Measurements from ENCODE around the gene GPC2.
A peak's percentile ranks its signal among the peaks of the same experiment; 100 is the strongest.

The GPC2 gene

GRCh38 chr7:100176096-100177044 is 811 bp downstream of the GPC2 start:
- H3K9ac ChIP-seq (ENCODE audit: low read length), result peak overlapping the region; percentile 90
- H3K4me1 ChIP-seq (ENCODE audit: control insufficient read depth, low read depth, low read length), result peaks cover 6% of the 10 kb centered on the region

GRCh38 chr7:100175296-100175935 is 1.8 kb downstream of the GPC2 start:
- Histone ChIP-seq H3K4me1 (ENCODE audit: control insufficient read depth, low read depth, low read length) (peaks cover 11% of the 10 kb centered on the region), H3K36me3 (ENCODE audit: control insufficient read depth, low read depth, low read length) (no peaks in the 10 kb centered on the region), H3K9ac (ENCODE audit: low read length) (no peak overlapping the region), H3K27me3 (ENCODE audit: control insufficient read depth, insufficient read depth, low read length) (peaks cover 13% of the 10 kb centered on the region), H3K4me3 (ENCODE audit: low read length) (no peak overlapping the region), H3K27ac (ENCODE audit: low read length) (no peak overlapping the region), H3K9me3 (ENCODE audit: control insufficient read depth, low read depth, low read length) (no peaks in the 10 kb centered on the region)

More at GRCh38 chr7:100176096-100177044, 811 bp downstream of the GPC2 start:
- Histone ChIP-seq H3K27me3 (ENCODE audit: control insufficient read depth, insufficient read depth, low read length) (peaks cover 13% of the 10 kb centered on the region), H3K4me3 (ENCODE audit: low read length) (peak overlapping the region; percentile 89), H3K27ac (ENCODE audit: low read length) (no peak overlapping the region), H3K9me3 (ENCODE audit: control insufficient read depth, low read depth, low read length) (no peaks in the 10 kb centered on the region), H3K36me3 (ENCODE audit: control insufficient read depth, low read depth, low read length) (no peaks in the 10 kb centered on the region)

DNA sequence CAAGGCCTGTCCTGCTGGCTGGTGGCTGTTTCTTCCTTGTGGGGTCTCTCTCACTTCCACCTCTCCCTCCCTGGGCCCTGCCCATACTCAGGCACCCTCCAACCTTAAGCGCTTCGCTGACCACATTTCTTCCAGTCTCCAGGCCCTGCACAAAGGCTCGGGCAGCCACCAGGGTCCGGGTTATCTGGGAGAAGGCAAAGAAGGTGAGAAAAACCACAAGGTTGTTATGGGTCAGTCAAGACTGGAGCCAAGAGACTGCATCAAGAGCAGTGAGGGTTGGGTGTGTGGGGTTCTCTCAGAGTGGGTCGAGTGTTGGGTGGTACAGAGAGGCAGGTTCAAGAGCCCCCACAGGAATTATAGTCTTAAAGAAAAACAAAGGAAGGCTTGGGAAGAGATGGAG is 2.6 kb downstream of the GPC2 start:
- Histone ChIP-seq H3K4me1 (ENCODE audit: control insufficient read depth, low read depth, low read length) (peaks cover 17% of the 10 kb centered on the region), H3K27me3 (ENCODE audit: control insufficient read depth, insufficient read depth, low read length) (peaks cover 13% of the 10 kb centered on the region), H3K9me3 (ENCODE audit: control insufficient read depth, low read depth, low read length) (no peaks in the 10 kb centered on the region), H3K27ac (ENCODE audit: low read length) (no peak overlapping the region), H3K36me3 (ENCODE audit: control insufficient read depth, low read depth, low read length) (no peaks in the 10 kb centered on the region), H3K9ac (ENCODE audit: low read length) (no peak overlapping the region), H3K4me3 (ENCODE audit: low read length) (no peak overlapping the region)

GRCh38 chr7:100173806-100174495 is 3.2 kb downstream of the GPC2 start:
- Histone ChIP-seq H3K27me3 (ENCODE audit: control insufficient read depth, insufficient read depth, low read length) (peaks cover 13% of the 10 kb centered on the region), H3K27ac (ENCODE audit: low read length) (no peak overlapping the region), H3K4me3 (ENCODE audit: low read length) (no peak overlapping the region), H3K9me3 (ENCODE audit: control insufficient read depth, low read depth, low read length) (no peaks in the 10 kb centered on the region), H3K9ac (ENCODE audit: low read length) (no peak overlapping the region), H3K36me3 (ENCODE audit: control insufficient read depth, low read depth, low read length) (no peaks in the 10 kb centered on the region), H3K4me1 (ENCODE audit: control insufficient read depth, low read depth, low read length) (peaks cover 21% of the 10 kb centered on the region)

DNA sequence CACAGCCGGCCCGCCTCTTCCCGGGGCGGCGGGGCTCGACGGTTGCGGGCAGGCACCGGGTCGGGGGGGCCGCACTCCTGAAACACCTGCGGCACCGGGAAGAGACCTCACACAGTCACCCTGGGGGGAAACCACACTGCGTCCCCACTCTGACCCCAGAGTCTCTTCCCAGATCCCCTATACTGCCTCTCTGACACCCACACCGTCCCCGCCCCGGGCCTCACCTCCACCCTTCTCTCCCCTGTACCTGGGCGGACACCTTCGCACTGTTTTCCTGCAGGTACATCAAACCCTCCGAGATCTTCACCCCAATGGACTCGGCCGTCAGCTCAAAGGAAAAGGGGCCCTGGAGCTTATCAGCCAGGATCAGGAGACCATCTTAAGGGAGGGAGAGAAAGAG is 5.3 kb downstream of the GPC2 start:
- peak overlapping the region; percentile 47 for H3K4me3 ChIP-seq (ENCODE audit: low read length)

GRCh38 chr7:100171087-100171681 is 6.0 kb downstream of the GPC2 start:
- H3K4me3 ChIP-seq (ENCODE audit: low read length), result peak overlapping the region; percentile 60
- H3K4me1 ChIP-seq (ENCODE audit: control insufficient read depth, low read depth, low read length), result peaks cover 29% of the 10 kb centered on the region
- H3K9me3 ChIP-seq (ENCODE audit: control insufficient read depth, low read depth, low read length), result no peaks in the 10 kb centered on the region

More for the DNA sequence above, 5.3 kb downstream of the GPC2 start:
- H3K4me1 ChIP-seq (ENCODE audit: control insufficient read depth, low read depth, low read length), result peaks cover 32% of the 10 kb centered on the region
- no peak overlapping the region for H3K27ac ChIP-seq (ENCODE audit: low read length)
- H3K9me3 ChIP-seq (ENCODE audit: control insufficient read depth, low read depth, low read length), result no peaks in the 10 kb centered on the region
- peaks cover 14% of the 10 kb centered on the region for H3K27me3 ChIP-seq (ENCODE audit: control insufficient read depth, insufficient read depth, low read length)
- no peaks in the 10 kb centered on the region for H3K36me3 ChIP-seq (ENCODE audit: control insufficient read depth, low read depth, low read length)
- no peak overlapping the region for H3K9ac ChIP-seq (ENCODE audit: low read length)

GRCh38 chr7:100170101-100170897 is 6.9 kb downstream of the GPC2 start:
- Histone ChIP-seq H3K9ac (ENCODE audit: low read length) (no peak overlapping the region), H3K4me3 (ENCODE audit: low read length) (peak overlapping the region; percentile 60), H3K9me3 (ENCODE audit: control insufficient read depth, low read depth, low read length) (no peaks in the 10 kb centered on the region), H3K27ac (ENCODE audit: low read length) (no peak overlapping the region), H3K27me3 (ENCODE audit: control insufficient read depth, insufficient read depth, low read length) (peaks cover 19% of the 10 kb centered on the region), H3K4me1 (ENCODE audit: control insufficient read depth, low read depth, low read length) (peaks cover 29% of the 10 kb centered on the region), H3K36me3 (ENCODE audit: control insufficient read depth, low read depth, low read length) (no peaks in the 10 kb centered on the region)

More at GRCh38 chr7:100171087-100171681, 6.0 kb downstream of the GPC2 start:
- Histone ChIP-seq H3K27me3 (ENCODE audit: control insufficient read depth, insufficient read depth, low read length) (peaks cover 19% of the 10 kb centered on the region), H3K9ac (ENCODE audit: low read length) (no peak overlapping the region), H3K27ac (ENCODE audit: low read length) (no peak overlapping the region), H3K36me3 (ENCODE audit: control insufficient read depth, low read depth, low read length) (no peaks in the 10 kb centered on the region)

DNA sequence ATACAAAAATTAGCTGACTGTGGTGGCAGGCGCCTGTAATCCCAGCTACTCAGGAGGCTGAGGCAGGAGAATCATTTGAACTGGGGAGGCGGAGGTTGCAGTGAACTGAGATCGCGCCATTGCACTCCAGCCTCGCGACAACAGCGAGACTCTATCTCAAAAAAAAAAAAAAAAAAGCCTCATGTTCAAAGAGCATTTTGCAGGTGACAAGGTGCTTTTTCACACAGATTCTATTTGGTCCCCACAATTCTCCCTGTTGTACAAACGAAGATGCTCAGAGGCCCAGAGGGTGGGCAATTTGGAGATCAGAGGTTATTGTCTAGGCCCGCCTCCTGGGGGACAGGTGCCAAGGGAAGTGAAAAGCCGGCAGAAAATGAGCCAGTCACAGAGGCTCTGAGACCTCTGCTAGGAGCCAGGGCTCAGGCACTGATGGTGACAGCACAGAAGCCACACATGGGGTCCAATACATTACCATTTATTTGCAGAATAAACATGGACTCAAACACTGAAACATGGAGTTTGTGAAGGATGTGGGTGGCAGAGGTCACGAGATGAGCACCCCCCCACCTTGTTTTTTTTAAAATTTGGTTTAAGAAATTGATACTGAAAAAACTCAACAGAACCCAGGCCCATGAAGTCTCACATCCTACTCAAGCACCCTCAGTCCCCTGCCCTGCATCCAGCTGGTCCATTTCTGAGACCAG is 7.9 kb downstream of the GPC2 start:
- no peaks in the 10 kb centered on the region for H3K9me3 ChIP-seq (ENCODE audit: control insufficient read depth, low read depth, low read length)

DNA sequence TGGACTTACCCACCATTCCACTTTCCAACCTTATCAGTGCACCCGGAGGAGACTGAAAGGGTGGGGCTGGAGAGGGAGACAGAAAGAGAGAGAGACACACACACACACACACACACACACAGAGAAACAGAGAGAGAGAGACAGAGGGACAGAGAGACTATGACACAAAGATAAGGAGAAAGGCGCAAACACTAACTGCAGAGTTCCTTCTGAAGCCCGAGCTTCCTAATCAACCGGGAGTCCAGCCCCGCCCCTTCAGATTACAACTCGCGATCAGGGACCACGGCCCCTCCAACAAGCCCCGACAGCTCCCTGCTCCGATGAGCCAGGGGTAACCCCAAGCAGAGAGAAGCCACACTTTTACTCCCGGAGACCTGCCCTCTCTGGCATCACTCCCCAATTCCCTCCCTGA is 9.3 kb downstream of the GPC2 start:
- no peaks in the 10 kb centered on the region for H3K36me3 ChIP-seq (ENCODE audit: control insufficient read depth, low read depth, low read length)
- H3K4me3 ChIP-seq (ENCODE audit: low read length), result peak overlapping the region; percentile 81
- peaks cover 29% of the 10 kb centered on the region for H3K4me1 ChIP-seq (ENCODE audit: control insufficient read depth, low read depth, low read length)
- peaks cover 19% of the 10 kb centered on the region for H3K27me3 ChIP-seq (ENCODE audit: control insufficient read depth, insufficient read depth, low read length)
- no peaks in the 10 kb centered on the region for H3K9me3 ChIP-seq (ENCODE audit: control insufficient read depth, low read depth, low read length)
- no peak overlapping the region for H3K27ac ChIP-seq (ENCODE audit: low read length)
- H3K9ac ChIP-seq (ENCODE audit: low read length), result peak overlapping the region; percentile 42

More for the DNA sequence above, 7.9 kb downstream of the GPC2 start:
- Histone ChIP-seq H3K27me3 (ENCODE audit: control insufficient read depth, insufficient read depth, low read length) (peaks cover 19% of the 10 kb centered on the region), H3K4me1 (ENCODE audit: control insufficient read depth, low read depth, low read length) (peaks cover 29% of the 10 kb centered on the region), H3K4me3 (ENCODE audit: low read length) (peak overlapping the region; percentile 81), H3K36me3 (ENCODE audit: control insufficient read depth, low read depth, low read length) (no peaks in the 10 kb centered on the region), H3K27ac (ENCODE audit: low read length) (no peak overlapping the region), H3K9ac (ENCODE audit: low read length) (no peak overlapping the region)
